Astrocyte (in vitro differentiated cells and primary cell): ENCODE data around the gene MARK2. TPM values are rescaled to one million over a fixed set of nuclear protein-coding genes. Genes with fewer than 3 reads are reported as not detected.

Experiments used
- DNase-seq: peaks from one replicate; pipeline ENCODE4 v3.0.0-alpha.2; 2010; ENCODE audit warnings: low read depth
- FAIRE-seq: peaks from 2 replicates; lab custom pipeline; 2011; peaks lifted over from hg19 to GRCh38; lab: Jason Lieb, UNC
- H2AFZ ChIP-seq: 2 replicates; pipeline ENCODE4 v1.6.0; 2012; ENCODE audit warnings: low read depth, low read length, inconsistent platforms
- H3K27ac ChIP-seq: 2 replicates; pipeline ENCODE4 v1.5.1; 2011; ENCODE audit warnings: low read depth, low read length, inconsistent platforms
- H3K27me3 ChIP-seq: 2 replicates; pipeline ENCODE4 v1.6.0; 2011; ENCODE audit warnings: low read length, inconsistent platforms; ENCODE audit not compliant: insufficient read depth
- H3K36me3 ChIP-seq: 2 replicates; pipeline ENCODE4 v1.5.1; 2011; ENCODE audit warnings: low read length, inconsistent platforms; ENCODE audit not compliant: insufficient read depth
- H3K4me1 ChIP-seq: 2 replicates; pipeline ENCODE4 v1.5.1; 2011; ENCODE audit warnings: low read length, inconsistent platforms; ENCODE audit not compliant: insufficient read depth
- H3K4me2 ChIP-seq: 2 replicates; pipeline ENCODE4 v1.6.0; 2012; ENCODE audit warnings: low read length, inconsistent platforms
- H3K4me3 ChIP-seq: 2 replicates; pipeline ENCODE4 v1.5.1; 2011; ENCODE audit warnings: low read depth, mild to moderate bottlenecking, low read length, inconsistent platforms; ENCODE audit not compliant: insufficient read depth
- H3K79me2 ChIP-seq: 2 replicates; pipeline ENCODE4 v1.6.0; 2012; ENCODE audit warnings: mild to moderate bottlenecking, low read length, inconsistent platforms; ENCODE audit not compliant: insufficient read depth
- H3K9ac ChIP-seq: 2 replicates; pipeline ENCODE4 v1.6.0; 2012; ENCODE audit warnings: mild to moderate bottlenecking, low read length, inconsistent platforms
- H3K9me3 ChIP-seq: 2 replicates; pipeline ENCODE4 v1.5.1; 2012; ENCODE audit warnings: low read depth, mild to moderate bottlenecking, low read length, inconsistent platforms; ENCODE audit not compliant: insufficient read depth
- H4K20me1 ChIP-seq: 2 replicates; pipeline ENCODE4 v1.6.0; 2012; ENCODE audit warnings: low read length, inconsistent platforms; ENCODE audit not compliant: insufficient read depth
- H3K27ac Mint-ChIP-seq: one replicate; pipeline ENCODE4 v1.8.0; 2021; ENCODE audit warnings: mild to moderate bottlenecking, mixed read lengths; ENCODE audit not compliant: unreplicated experiment
- H3K27me3 Mint-ChIP-seq: one replicate; pipeline ENCODE4 v1.8.0; 2021; ENCODE audit warnings: low read depth, mixed read lengths; ENCODE audit not compliant: unreplicated experiment
- H3K36me3 Mint-ChIP-seq: one replicate; pipeline ENCODE4 v1.8.0; 2021; ENCODE audit warnings: low read depth, mixed read lengths; ENCODE audit not compliant: unreplicated experiment
- H3K4me1 Mint-ChIP-seq: one replicate; pipeline ENCODE4 v1.8.0; 2021; ENCODE audit warnings: low read depth, mixed read lengths; ENCODE audit not compliant: unreplicated experiment
- H3K4me3 Mint-ChIP-seq: one replicate; pipeline ENCODE4 v1.8.0; 2021; ENCODE audit warnings: mild to moderate bottlenecking, moderate library complexity, mixed read lengths; ENCODE audit not compliant: unreplicated experiment
- H3K9me3 Mint-ChIP-seq: one replicate; pipeline ENCODE4 v1.8.0; 2021; ENCODE audit warnings: mild to moderate bottlenecking, mixed read lengths; ENCODE audit not compliant: unreplicated experiment
- EZH2 ChIP-seq: IDR thresholded peaks from 2 replicates; pipeline ENCODE4 v1.6.1; 2012; ENCODE audit warnings: mild to moderate bottlenecking, low read length, inconsistent platforms; ENCODE audit not compliant: insufficient read depth
- total RNA-seq: library from RNA; stranded (reverse); gene quantifications from 2 replicates; pipeline ENCODE4 v1.2.1, GENCODE V29; 2021
- TF ChIP-seq, protein P1 (sequence below): IDR thresholded peaks from 2 replicates; pipeline ENCODE4 v1.5.1; 2011; ENCODE audit warnings: low read depth, mild to moderate bottlenecking, inconsistent platforms, low read length, moderate library complexity; ENCODE audit not compliant: insufficient read depth

MARK2 gene
- total RNA-seq, 1 donor from 2014 or later = 38.1 TPM

DNA sequence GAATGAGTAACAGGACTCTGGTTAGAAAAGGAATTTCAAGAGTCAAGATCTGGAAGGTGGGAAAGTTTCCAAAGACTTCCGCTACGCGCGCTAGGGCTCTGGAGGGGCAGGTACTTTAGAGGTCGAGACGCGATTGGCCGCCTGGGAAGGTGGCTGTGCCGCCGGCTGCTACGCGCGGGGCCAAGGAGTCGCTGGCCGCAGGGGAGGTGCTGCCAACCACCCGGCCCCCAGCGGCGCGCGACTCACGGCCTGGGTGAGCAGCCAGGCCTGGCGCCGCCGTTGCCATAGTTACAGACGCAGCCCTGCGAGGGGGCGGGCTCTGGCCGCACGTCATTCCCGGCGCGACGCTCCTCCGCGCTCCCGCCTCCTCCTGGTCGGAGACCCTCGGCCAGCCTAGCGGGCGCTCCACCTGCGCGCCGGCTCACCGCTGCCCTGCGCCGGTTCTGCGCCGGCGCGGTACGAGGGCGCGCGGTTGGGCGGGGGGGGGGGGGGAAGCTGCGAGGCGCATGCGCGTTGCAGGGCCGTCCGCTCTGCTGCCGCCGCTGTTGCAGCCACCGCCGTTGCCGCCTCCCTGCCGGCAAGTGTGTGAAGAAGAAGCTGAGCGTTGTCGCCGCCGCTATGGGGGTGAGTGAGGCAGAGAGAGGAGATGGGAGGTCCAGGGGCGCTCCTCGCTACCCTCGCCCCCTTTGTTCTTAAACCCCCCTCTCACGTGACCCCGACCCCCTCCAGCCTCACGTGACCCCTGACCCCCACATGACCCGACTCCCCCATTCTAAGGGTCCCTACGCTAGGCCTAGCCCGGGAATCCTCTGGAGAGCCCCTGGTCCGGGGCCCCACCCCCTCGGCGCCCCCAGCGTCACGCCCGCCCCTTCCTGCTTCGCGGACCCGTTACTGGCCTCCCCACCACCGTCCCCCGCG is 99.8 kb downstream of the MARK2 start, which contains the start of gene NAA40:
Gene NAA40, plus strand, starts transcription at position 524 of the 918 bp plus-strand sequence. Its CDS starts 95 bp downstream, at position 619.
- Histone ChIP-seq H3K27me3 (no peaks in the 10 kb centered on the region), H3K9me3 (no peaks in the 10 kb centered on the region), H2AFZ (peak within 1 kb of the TSS; percentile 88), H3K4me1 (no peaks in the 10 kb centered on the region), H3K4me2 (peak within 1 kb of the TSS; percentile 86), H3K9ac (peak within 1 kb of the TSS; percentile 83), H4K20me1 (peaks cover 13% of the 10 kb centered on the region), H3K36me3 (no peaks in the 10 kb centered on the region), H3K79me2 (peaks cover 39% of the 10 kb centered on the region), H3K27ac (peak within 1 kb of the TSS; percentile 15), H3K4me3 (peak within 1 kb of the TSS; percentile 65)
- H3K4me3 Mint-ChIP-seq = peak within 1 kb of the TSS; percentile 90
- DNase-seq = peak; percentile 88
- H3K27me3 Mint-ChIP-seq = no peaks in the 10 kb centered on the region
- no peak for FAIRE-seq
- H3K9me3 Mint-ChIP-seq = no peaks in the 10 kb centered on the region
- TF ChIP-seq, protein P1, sequence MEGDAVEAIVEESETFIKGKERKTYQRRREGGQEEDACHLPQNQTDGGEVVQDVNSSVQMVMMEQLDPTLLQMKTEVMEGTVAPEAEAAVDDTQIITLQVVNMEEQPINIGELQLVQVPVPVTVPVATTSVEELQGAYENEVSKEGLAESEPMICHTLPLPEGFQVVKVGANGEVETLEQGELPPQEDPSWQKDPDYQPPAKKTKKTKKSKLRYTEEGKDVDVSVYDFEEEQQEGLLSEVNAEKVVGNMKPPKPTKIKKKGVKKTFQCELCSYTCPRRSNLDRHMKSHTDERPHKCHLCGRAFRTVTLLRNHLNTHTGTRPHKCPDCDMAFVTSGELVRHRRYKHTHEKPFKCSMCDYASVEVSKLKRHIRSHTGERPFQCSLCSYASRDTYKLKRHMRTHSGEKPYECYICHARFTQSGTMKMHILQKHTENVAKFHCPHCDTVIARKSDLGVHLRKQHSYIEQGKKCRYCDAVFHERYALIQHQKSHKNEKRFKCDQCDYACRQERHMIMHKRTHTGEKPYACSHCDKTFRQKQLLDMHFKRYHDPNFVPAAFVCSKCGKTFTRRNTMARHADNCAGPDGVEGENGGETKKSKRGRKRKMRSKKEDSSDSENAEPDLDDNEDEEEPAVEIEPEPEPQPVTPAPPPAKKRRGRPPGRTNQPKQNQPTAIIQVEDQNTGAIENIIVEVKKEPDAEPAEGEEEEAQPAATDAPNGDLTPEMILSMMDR = no peak
- no peak for TF ChIP-seq EZH2
- H3K27ac Mint-ChIP-seq = peak within 1 kb of the TSS; percentile 80
- H3K4me1 Mint-ChIP-seq = peaks cover 3% of the 10 kb centered on the region
- no peaks in the 10 kb centered on the region for H3K36me3 Mint-ChIP-seq

DNA sequence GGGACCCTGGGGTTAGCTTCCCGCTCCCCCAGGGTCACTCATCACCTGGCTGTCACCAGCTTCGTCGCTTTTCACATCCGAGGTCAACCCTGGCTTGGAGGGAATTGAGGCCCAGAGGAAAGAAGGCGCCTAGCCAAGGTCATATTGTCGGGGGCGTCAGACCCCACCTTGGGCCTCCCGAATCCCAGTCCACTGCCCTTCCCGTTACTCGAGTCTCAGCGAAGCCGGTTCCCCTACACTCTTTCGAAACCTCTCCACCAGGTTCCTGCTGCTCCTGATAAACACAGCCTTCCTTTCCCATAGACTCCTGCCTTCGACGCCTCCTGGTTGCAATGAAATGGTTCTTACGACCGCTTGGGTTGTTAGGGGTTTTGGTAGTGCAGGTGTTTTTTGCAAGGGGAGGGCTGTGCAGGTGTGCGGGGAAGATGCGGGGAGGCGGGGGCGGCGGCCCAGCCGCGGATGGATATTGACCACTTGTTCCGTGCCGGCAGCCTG is 100.5 kb downstream of the MARK2 start:
- Histone ChIP-seq H3K4me3 (peak overlapping the region; percentile 65), H3K36me3 (no peaks in the 10 kb centered on the region), H3K4me1 (no peaks in the 10 kb centered on the region), H3K27ac (no peak overlapping the region), H3K27me3 (no peaks in the 10 kb centered on the region), H3K9me3 (no peaks in the 10 kb centered on the region), H3K9ac (peak overlapping the region; percentile 83), H4K20me1 (peaks cover 20% of the 10 kb centered on the region), H2AFZ (peak overlapping the region; percentile 54), H3K4me2 (peak overlapping the region; percentile 86), H3K79me2 (peaks cover 46% of the 10 kb centered on the region)
- Mint-ChIP-seq H3K9me3 (no peaks in the 10 kb centered on the region), H3K4me1 (peaks cover 3% of the 10 kb centered on the region), H3K4me3 (peak overlapping the region; percentile 90), H3K27me3 (no peaks in the 10 kb centered on the region), H3K36me3 (peaks cover 2% of the 10 kb centered on the region), H3K27ac (peak overlapping the region; percentile 80)
- TF ChIP-seq, protein P1 = no peak
- TF ChIP-seq EZH2 = no peak
- DNase-seq = no peak
- FAIRE-seq = no peak
